GM13977 (cell line): ENCODE measurements around the gene CPNE4.

Source experiments
- DNase-seq: peaks from one replicate; pipeline ENCODE4 v3.0.0; 2012; ENCODE audit warnings: low spot score
- in situ Hi-C: fragments of 300-500 bp; cut with MboI; formaldehyde crosslinking; loops from one replicate; pipeline ENCODE4 v1.12.0; 2022; ENCODE audit warnings: low sequenced_read_pairs, low pct_unique_long_range_greater_than_20kb, mixed read lengths, inconsistent platforms; ENCODE audit not compliant: unreplicated experiment
- TF ChIP-seq, protein P1 (sequence below): IDR thresholded peaks from 2 replicates; pipeline ENCODE4 v1.5.1; 2012; ENCODE audit warnings: mild to moderate bottlenecking, control low read depth; ENCODE audit not compliant: insufficient read depth; ENCODE audit errors: extremely low read depth, missing control alignments

CPNE4 gene

DNA sequence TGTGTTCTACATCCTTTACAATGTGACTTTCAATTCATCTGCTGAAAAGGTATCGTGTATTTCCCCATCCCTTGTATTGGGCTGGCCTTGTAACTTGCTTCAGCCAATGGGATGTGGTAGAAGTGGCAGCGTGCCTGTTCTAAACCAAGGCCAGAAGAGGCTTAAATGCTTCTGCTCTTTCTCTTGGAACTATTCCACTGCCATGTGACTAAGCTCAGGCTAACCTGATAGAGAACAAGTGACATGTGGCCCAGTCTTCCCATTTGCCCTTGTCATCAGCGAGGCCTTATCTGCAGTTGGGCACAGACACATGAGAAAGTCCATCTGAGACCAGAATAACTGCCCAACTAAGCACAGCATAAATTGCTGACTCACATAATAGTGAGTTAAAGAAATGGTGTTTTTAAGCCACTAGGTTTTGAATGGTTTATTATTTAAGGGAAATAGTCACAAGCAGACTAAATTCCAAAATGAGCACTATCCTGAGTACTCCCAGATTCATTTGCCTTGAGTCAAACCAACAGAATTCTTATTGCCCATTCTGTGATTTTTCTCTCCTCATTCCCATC lies 230.2 kb downstream of the CPNE4 start:
- TF ChIP-seq, protein P1, sequence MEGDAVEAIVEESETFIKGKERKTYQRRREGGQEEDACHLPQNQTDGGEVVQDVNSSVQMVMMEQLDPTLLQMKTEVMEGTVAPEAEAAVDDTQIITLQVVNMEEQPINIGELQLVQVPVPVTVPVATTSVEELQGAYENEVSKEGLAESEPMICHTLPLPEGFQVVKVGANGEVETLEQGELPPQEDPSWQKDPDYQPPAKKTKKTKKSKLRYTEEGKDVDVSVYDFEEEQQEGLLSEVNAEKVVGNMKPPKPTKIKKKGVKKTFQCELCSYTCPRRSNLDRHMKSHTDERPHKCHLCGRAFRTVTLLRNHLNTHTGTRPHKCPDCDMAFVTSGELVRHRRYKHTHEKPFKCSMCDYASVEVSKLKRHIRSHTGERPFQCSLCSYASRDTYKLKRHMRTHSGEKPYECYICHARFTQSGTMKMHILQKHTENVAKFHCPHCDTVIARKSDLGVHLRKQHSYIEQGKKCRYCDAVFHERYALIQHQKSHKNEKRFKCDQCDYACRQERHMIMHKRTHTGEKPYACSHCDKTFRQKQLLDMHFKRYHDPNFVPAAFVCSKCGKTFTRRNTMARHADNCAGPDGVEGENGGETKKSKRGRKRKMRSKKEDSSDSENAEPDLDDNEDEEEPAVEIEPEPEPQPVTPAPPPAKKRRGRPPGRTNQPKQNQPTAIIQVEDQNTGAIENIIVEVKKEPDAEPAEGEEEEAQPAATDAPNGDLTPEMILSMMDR, result no peak
- in situ Hi-C loops, result no loop called here
- no peak for DNase-seq

DNA sequence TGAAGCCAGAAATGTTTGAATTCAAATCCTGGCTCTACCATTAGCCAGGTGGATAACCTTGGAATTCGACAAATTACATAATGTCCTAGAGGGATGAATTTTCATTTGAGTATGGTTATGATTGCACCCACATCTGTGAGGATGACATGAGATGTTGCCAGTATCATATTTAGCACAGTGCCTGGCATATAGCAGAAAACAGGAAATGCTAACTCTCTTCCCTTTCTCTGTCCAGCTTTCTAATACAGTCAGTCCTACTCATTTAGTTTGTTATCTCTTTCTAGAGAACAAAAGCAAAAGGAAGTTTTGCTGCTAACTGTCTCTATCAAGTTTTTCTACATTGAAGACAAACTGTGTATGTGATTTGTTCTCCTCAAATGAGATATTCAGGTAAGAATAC lies 231.7 kb downstream of the CPNE4 start:
- in situ Hi-C loops, result no loop called here
- TF ChIP-seq, protein P1, result no peak
- DNase-seq, result no peak

DNA sequence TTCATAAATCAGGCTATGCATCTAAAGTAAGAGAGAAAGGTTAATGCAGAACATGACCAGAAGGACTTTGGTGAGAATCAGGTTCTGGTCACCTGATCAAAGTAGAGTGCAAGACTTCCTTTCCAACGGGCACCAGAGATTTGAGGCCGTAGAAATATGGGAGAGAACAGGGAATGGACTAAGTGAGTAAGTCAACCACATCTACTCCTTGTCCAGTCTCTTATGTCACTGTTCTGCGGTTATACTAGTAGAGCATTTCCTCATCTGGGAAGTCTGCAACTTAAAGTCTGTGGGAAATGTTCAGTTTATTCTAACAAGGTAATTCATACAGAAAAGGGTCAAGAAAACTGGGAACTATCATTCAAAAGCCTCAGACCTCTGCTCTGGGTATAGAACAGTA lies 232.8 kb downstream of the CPNE4 start:
- DNase-seq, result no peak
- in situ Hi-C loops, result no loop called here
- TF ChIP-seq, protein P1, result no peak

DNA sequence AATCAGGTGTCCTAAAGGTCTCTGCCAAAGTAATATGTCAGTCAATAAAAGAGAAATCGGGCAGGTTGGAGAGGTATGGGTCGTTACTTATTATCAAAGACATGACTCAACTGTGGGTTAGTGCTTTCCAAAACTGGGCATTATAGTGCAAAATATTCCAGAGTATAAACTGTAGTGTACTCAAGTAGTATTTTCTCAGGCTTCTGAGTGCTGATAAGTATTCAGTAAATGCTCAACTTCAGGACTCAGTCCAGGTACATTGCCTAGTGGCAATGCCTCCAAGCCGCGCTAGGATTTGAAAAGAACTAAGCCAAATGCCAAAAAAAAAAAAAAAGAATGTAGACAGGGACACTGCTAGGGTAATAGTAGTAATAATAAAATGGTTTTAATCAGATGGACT lies 233.2 kb downstream of the CPNE4 start:
- in situ Hi-C loops, result no loop called here
- DNase-seq, result no peak
- TF ChIP-seq, protein P1, result no peak

DNA sequence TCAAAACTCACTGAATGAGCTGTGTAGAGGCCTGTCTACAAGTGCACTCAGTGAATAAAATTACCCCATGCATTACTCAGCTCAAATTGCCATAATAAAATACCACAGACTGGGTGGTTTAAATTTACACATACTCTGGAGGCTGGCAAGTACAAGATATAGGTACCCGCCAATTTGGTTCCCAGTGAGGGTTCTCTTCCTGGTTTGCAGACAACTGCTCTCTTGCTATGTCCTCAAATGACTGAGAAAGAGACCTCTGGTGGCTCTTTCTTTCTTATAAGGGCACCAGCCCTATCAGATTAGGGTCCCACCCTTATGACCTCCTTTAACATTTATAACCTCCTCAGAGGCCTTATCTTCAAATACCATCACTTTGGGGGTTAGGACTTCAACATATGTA lies 237.0 kb downstream of the CPNE4 start:
- no peak for DNase-seq
- TF ChIP-seq, protein P1, result no peak
- in situ Hi-C loops, result no loop called here

DNA sequence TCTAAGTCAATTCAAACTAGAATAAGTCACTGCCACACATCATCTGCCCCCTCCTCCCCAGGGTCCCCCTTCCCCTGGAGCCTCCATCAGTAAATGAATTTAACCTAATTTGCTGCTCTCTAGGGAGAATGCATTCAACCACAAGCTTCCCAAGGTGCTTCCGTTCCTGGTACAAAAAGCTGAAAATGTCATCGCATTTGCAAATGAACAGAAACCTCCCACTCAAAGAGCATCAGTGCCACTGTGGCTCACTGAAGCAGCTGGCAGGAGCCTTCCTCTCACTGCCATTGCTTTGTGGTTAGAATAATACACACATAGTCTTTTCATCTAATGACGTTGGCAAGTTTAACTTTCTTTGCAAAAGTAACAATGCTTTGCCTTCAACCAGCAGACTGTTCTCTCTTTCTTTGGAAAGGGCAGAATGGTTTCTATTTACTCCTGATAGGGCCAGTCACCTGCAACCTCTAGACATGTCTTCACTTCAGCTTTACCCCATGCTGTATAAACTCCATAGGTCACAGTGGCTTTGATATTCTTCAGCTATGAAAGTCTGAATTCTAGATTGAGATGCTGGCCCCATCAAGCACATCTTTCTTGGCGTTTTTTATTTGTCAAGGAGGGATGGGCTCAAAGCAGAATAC lies 238.1 kb downstream of the CPNE4 start:
- no peak for DNase-seq
- TF ChIP-seq, protein P1, result no peak
- in situ Hi-C loops, result no loop called here

DNA sequence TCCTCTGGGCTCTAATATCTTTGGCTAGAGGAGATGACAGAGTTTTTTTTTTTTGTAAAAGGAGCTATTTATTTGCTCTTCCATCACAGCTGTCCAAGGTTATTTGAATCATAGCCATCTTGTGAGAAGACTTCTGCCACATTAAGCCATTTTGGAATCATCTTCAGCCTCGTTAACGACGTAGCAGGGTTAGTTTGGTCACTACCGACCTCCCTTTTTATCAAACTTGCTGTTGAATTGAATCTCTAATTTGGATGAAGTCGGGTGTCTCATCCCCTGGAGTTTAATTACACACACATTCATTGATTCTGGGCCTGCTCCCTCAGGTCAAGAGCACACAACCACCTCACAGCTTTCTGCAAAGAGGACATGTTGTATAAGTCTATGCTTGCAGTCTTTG lies 238.7 kb downstream of the CPNE4 start:
- TF ChIP-seq, protein P1, result no peak
- DNase-seq, result no peak
- in situ Hi-C loops, result no loop called here
